Adrenal gland (tissue), 5 donors: ENCODE measurements around the gene DLG2.

Experiments
- POLR2A ChIP-seq, 2 donors: fragments of 450-650 bp; IDR thresholded peaks; one replicate each; pipeline ENCODE4 v1.6.1; 2017; ENCODE audit warnings: antibody characterized with exemption in 2 of 2, mild to moderate bottlenecking in 2 of 2, moderate library complexity in 1 of 2
- TF ChIP-seq, protein P1 (sequence below), 6 experiments: fragments of 450-650 bp in 4 of 6; fragments of 200-600 bp in 2 of 6; sonication (generic) in 1 of 6; IDR thresholded peaks; 1 replicate in 5 of 6; 2 replicates in 1 of 6; pipeline versions ENCODE4 v1.5.1 to v1.8.0; 2016 to 2021; ENCODE audit warnings: antibody characterized with exemption in 6 of 6, mild to moderate bottlenecking in 2 of 6, moderate library complexity in 1 of 6
- donor health status: DM: no; HTN: no; CAD: no.

DNA sequence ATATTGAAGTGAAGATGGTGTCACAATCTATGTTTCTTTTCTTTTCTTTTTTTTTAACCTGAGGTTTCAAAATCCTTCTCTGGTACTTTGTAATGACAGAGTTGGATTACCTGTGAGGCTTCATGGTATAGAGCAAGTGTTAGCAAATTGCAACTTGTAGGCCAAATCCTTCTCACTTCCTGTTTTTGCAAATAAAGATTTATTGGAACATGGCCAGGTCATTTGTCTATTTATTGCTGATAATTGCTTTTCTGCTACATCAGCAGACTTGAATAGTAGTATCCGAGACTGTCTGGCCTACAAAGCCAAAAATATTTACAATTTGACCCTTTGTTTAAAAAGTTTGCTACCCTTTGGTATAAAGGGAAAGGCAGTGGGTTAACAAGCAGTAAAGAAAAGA lies 1281.5 kb downstream of the DLG2 start:
- TF ChIP-seq POLR2A (IDR thresholded peaks at IDR 0.05) = no peak
- TF ChIP-seq, protein P1, sequence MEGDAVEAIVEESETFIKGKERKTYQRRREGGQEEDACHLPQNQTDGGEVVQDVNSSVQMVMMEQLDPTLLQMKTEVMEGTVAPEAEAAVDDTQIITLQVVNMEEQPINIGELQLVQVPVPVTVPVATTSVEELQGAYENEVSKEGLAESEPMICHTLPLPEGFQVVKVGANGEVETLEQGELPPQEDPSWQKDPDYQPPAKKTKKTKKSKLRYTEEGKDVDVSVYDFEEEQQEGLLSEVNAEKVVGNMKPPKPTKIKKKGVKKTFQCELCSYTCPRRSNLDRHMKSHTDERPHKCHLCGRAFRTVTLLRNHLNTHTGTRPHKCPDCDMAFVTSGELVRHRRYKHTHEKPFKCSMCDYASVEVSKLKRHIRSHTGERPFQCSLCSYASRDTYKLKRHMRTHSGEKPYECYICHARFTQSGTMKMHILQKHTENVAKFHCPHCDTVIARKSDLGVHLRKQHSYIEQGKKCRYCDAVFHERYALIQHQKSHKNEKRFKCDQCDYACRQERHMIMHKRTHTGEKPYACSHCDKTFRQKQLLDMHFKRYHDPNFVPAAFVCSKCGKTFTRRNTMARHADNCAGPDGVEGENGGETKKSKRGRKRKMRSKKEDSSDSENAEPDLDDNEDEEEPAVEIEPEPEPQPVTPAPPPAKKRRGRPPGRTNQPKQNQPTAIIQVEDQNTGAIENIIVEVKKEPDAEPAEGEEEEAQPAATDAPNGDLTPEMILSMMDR (IDR thresholded peaks at IDR 0.05) = no peak
